SK-N-SH treated with all-trans-retinoic acid at 6 μM for 48 hours (cell line): ENCODE results near the gene UBR1.

Source experiments
- PATZ1 ChIP-seq: fragments of 250-450 bp; sonication (Bioruptor Pico); IDR thresholded peaks from 2 replicates; pipeline ENCODE4 v1.8.0; 2020; ENCODE audit warnings: mild to moderate bottlenecking, moderate library complexity, borderline replicate concordance
- PPARA ChIP-seq: fragments of 250-450 bp; sonication (Bioruptor Pico); IDR thresholded peaks from 2 replicates; pipeline ENCODE4 v1.5.0; 2020; ENCODE audit warnings: mild to moderate bottlenecking, borderline replicate concordance
- TOX ChIP-seq: fragments of 250-450 bp; sonication (Bioruptor Pico); IDR thresholded peaks from 2 replicates; pipeline ENCODE4 v1.8.0; 2021; ENCODE audit warnings: mild to moderate bottlenecking, moderate library complexity, borderline replicate concordance
- ZFP3 ChIP-seq: fragments of 250-450 bp; sonication (Bioruptor Pico); IDR thresholded peaks from 2 replicates; pipeline ENCODE4 v1.5.0; 2020; ENCODE audit warnings: mild to moderate bottlenecking, moderate library complexity
- ZFP30 ChIP-seq: fragments of 450-650 bp; formaldehyde crosslinking; IDR thresholded peaks from 2 replicates; pipeline ENCODE4 v1.5.0; 2022; ENCODE audit warnings: mild to moderate bottlenecking, moderate library complexity

GRCh38 chr15:42996871-42997270 lies 109.0 kb downstream of the UBR1 start:
- TF ChIP-seq TOX (no peak), ZFP3 (no peak), ZFP30 (CRISPR knock-in tag) (no peak), PATZ1 (CRISPR knock-in tag) (no peak), PPARA (CRISPR knock-in tag) (no peak)
